ENCODE measurements around the gene ENG.
"Not testable (repeated sequence)": the region's sequence is repeated elsewhere in the genome, so short reads cannot be mapped to it uniquely, and the experiment has no call there.

The ENG gene

GRCh38 chr9:127878001-127878651 lies 23.7 kb upstream of the ENG start:
- no peak for FAIRE-seq

GRCh38 chr9:127877566-127877998 lies 23.1 kb upstream of the ENG start, which contains the start of gene AK1:
Gene AK1, minus strand, starts transcription at chr9:127877675. Its CDS starts 3,058 bp downstream, at chr9:127874617.
- no peak for FAIRE-seq

- no peak for FAIRE-seq
Observed at GRCh38 chr9:127876764-127877562, 22.5 kb upstream of the ENG start.

- FAIRE-seq = no peak
Observed at GRCh38 chr9:127876026-127876763, 21.7 kb upstream of the ENG start.

GRCh38 chr9:127875306-127875966 lies 21.0 kb upstream of the ENG start:
- FAIRE-seq = no peak

- no peak for FAIRE-seq
Observed at GRCh38 chr9:127874301-127875221, 20.1 kb upstream of the ENG start.

- no peak for FAIRE-seq
Observed at GRCh38 chr9:127873886-127874285, 19.4 kb upstream of the ENG start.

- no peak for FAIRE-seq
Observed at GRCh38 chr9:127873223-127873691, 18.8 kb upstream of the ENG start.

GRCh38 chr9:127872369-127873222 lies 18.1 kb upstream of the ENG start:
- FAIRE-seq = no peak

- FAIRE-seq = no peak
Observed at GRCh38 chr9:127871531-127871930, 17.1 kb upstream of the ENG start.

GRCh38 chr9:127870887-127871286 lies 16.4 kb upstream of the ENG start:
- FAIRE-seq = no peak

- FAIRE-seq = not testable (repeated sequence)
Observed at GRCh38 chr9:127870153-127870491, 15.7 kb upstream of the ENG start.

GRCh38 chr9:127869310-127870152 lies 15.1 kb upstream of the ENG start:
- FAIRE-seq = no peak

- FAIRE-seq = no peak
Observed at GRCh38 chr9:127868278-127868902, 13.9 kb upstream of the ENG start.

- no peak for FAIRE-seq
Observed at GRCh38 chr9:127867356-127868277, 13.2 kb upstream of the ENG start.

- FAIRE-seq = no peak
Observed at GRCh38 chr9:127866535-127866934, 12.1 kb upstream of the ENG start.

- FAIRE-seq = no peak
Observed at GRCh38 chr9:127865645-127866464, 11.4 kb upstream of the ENG start.

Data from TTC549 (cell line).